Measurements from ENCODE around the gene TNIK.

The TNIK gene

DNA sequence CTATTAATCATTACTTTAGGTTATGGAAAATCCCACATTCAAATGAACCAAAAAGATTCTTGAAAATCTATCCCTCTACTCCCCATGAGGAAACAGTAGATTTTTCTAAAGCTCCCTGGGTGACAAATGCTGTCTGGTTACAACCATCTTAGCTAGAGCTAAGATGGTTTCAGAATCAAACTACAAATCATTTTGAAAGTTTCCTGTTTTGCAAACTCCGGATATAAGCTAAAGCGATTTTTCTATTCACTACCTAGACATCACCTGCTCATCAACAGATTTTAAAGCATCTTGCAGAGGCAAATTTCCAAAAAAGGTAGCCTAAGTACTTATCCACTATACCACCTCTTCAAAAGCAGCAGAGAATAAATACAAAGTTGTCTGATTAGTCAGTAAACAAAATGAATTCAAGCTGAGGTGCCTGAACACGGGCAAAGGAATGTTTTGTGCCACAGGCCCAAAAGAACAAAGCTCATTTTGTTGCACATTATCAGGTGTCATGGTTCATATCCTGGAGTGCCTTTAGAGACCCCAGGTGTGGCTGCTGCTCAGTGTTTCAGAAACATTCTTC is 204.9 kb downstream of the TNIK start:
- TF ChIP-seq, protein P1, sequence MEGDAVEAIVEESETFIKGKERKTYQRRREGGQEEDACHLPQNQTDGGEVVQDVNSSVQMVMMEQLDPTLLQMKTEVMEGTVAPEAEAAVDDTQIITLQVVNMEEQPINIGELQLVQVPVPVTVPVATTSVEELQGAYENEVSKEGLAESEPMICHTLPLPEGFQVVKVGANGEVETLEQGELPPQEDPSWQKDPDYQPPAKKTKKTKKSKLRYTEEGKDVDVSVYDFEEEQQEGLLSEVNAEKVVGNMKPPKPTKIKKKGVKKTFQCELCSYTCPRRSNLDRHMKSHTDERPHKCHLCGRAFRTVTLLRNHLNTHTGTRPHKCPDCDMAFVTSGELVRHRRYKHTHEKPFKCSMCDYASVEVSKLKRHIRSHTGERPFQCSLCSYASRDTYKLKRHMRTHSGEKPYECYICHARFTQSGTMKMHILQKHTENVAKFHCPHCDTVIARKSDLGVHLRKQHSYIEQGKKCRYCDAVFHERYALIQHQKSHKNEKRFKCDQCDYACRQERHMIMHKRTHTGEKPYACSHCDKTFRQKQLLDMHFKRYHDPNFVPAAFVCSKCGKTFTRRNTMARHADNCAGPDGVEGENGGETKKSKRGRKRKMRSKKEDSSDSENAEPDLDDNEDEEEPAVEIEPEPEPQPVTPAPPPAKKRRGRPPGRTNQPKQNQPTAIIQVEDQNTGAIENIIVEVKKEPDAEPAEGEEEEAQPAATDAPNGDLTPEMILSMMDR (conservative IDR thresholded peaks at IDR 0.05; ENCODE audit: low read length) = no peak
- no peak for DNase-seq (ENCODE audit: low read depth)
- no peak overlapping the region for H3K4me3 ChIP-seq (ENCODE audit: low read length)

DNA sequence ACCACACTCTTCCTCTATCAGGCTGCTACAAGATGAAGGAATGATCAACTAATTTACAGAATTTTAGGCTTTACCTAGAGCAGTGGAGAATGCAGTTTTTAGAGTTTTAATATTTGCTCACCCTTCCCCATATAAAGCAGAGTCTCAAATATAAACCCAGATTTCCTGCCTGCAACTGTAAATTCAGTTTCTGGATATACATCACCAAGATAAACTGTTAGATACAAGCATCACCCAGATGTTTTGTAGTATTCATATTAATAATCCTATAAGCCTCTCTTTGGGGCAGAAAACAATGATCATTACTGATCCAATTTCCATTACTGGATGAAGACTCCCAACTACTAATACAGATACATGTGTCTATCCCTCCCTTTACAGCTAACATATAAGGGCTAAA is 205.9 kb downstream of the TNIK start:
- TF ChIP-seq, protein P1 (conservative IDR thresholded peaks at IDR 0.05; ENCODE audit: low read length) = no peak
- H3K4me3 ChIP-seq (ENCODE audit: low read length) = no peak overlapping the region
- no peak for DNase-seq (ENCODE audit: low read depth)

DNA sequence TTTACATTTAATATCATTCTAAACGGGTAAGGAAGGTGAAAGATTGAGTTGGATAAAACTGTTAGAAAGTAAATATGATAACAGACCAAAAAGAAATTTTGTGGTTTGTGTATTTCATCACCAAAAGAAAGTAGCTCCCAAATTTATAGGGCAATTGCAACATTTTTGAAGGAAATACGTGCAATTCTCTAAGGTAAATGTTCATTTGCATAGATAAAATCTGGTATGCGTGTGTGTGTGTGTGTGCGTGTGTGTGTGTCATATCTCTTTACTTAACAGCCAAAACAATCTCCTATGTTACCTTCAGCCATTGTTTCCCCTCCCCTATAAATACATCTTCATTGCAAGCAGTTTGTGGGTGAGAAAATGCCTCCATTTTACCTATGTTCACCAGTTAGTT is 208.4 kb downstream of the TNIK start:
- H3K4me3 ChIP-seq (ENCODE audit: low read length) = no peak overlapping the region
- DNase-seq (ENCODE audit: low read depth) = no peak
- TF ChIP-seq, protein P1 (conservative IDR thresholded peaks at IDR 0.05; ENCODE audit: low read length) = no peak

DNA sequence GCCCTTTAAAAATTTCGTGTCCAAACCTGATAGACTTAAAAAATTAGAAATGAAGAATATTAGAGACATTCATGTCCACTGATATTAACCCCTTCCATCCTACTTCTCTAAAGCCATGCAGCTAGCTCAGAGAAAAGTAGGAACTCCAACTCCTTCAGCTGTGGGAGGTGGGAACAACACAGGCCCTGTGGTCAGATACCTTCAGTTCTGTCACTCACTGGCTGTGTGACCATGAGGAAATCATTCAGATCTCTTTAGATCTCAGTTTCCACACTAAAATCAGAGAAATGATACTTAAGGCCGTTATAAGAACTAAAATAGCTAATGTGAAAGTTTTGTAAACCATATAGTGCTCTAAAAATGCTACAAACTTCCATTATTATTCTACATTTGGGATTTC is 209.8 kb downstream of the TNIK start:
- H3K4me3 ChIP-seq (ENCODE audit: low read length) = no peak overlapping the region
- DNase-seq (ENCODE audit: low read depth) = no peak
- TF ChIP-seq, protein P1 (conservative IDR thresholded peaks at IDR 0.05; ENCODE audit: low read length) = no peak

DNA sequence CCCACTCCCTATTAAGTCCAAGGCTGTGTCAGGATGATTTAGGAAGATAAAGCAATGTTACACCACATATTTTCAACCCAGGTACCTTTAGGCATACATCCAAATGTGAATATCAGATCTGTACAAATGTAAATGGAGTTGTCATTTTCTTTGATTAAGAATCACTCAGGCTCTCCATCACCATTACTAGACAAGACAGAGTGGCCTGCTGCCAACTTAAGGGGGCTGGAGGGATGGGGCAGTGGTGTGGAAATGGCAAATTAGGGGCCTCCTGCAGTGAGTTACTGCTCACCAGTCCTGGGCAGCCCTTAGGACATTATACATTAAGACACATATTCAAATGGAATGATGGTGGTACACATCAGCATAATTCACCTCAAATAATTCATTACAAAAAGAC is 211.0 kb downstream of the TNIK start:
- no peak overlapping the region for H3K4me3 ChIP-seq (ENCODE audit: low read length)
- TF ChIP-seq, protein P1 (conservative IDR thresholded peaks at IDR 0.05; ENCODE audit: low read length) = no peak

DNA sequence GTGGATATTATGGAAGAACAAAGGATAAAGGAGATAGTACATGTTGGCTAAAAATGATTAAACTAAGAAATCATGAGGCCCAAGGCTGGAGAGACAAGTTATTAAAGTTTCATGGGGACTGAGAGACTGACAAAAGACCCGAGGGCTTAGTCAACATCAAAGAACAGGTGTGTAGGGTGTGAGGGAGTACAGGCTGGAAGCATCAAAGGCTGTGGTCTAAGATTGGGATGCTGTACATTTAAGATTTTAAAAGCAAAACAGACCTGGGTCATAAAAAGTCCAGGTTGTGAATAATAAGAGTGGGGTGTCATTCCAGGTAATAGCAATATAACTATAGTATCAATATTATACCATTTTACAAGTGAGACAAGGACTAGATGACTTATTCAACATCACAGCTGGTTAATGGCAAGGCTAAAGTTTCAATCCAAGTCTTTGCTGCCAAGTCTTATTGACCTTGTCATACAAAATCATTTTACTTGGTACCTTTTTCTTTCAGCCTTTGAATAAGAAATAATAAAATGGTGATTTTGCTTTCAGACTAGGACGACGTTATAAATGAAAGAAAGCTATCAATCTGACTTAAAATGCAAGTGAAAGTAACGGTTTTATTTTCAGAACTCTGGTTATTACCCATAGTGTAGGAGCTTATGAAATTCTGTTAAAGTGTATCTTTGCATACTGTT is 211.6 kb downstream of the TNIK start:
- no peak overlapping the region for H3K4me3 ChIP-seq (ENCODE audit: low read length)
- TF ChIP-seq, protein P1 (conservative IDR thresholded peaks at IDR 0.05; ENCODE audit: low read length) = no peak

More for the DNA sequence above, 211.0 kb downstream of the TNIK start:
- DNase-seq (ENCODE audit: low read depth) = no peak

More for the DNA sequence above, 211.6 kb downstream of the TNIK start:
- DNase-seq (ENCODE audit: low read depth) = no peak
